Ascending aorta (tissue), 2 donors: Measurements from ENCODE around the gene LMBR1. TPM values are rescaled to one million over a fixed set of nuclear protein-coding genes. Genes with fewer than 3 reads are reported as not detected.

ENCODE experiments used
- DNase-seq, 2 donors: peaks; one replicate each; pipeline ENCODE4 v3.0.0-alpha.2; 2019; ENCODE audit warnings: low spot score in 2 of 2
- H3K27ac ChIP-seq, 2 donors: fragments of 200-600 bp; sonication (generic); one replicate each; pipeline ENCODE4 v1.5.1; 2016 to 2017; ENCODE audit warnings: mild to moderate bottlenecking in 1 of 2
- H3K27me3 ChIP-seq: fragments of 200-600 bp; sonication (generic); one replicate; pipeline ENCODE4 v1.5.1; 2017
- H3K36me3 ChIP-seq, 2 donors: fragments of 200-600 bp; sonication (generic); one replicate each; pipeline ENCODE4 v1.5.1; 2016
- H3K4me1 ChIP-seq, 2 donors: fragments of 200-600 bp; sonication (generic); one replicate each; pipeline ENCODE4 v1.5.1; 2016 to 2017; ENCODE audit warnings: mild to moderate bottlenecking in 1 of 2
- H3K4me3 ChIP-seq, 2 donors: fragments of 200-600 bp; sonication (generic); one replicate each; pipeline ENCODE4 v1.5.1; 2016 to 2017; ENCODE audit warnings: mild to moderate bottlenecking in 1 of 2
- H3K9me3 ChIP-seq, 2 donors: fragments of 200-600 bp; sonication (generic); one replicate each; pipeline ENCODE4 v1.5.1; 2016
- CTCF ChIP-seq, 3 experiments: fragments of 200-600 bp in 2 of 3; fragments of 450-650 bp in 1 of 3; sonication (generic) in 2 of 3; IDR thresholded peaks; one replicate each; pipeline ENCODE4 v1.5.1; 2016 to 2019; ENCODE audit warnings: antibody characterized with exemption in 3 of 3, mild to moderate bottlenecking in 1 of 3, moderate library complexity in 1 of 3
- intact Hi-C: fragments of 100-400 bp; cut with DNase I; formaldehyde crosslinking; loops from one replicate; pipeline ENCODE4 v1.15.1; 2023
- total RNA-seq: library from RNA; depleted of rRNA; stranded (reverse); fragments of >200 nt; gene quantifications from one replicate; pipeline ENCODE4 v1.1.0, GENCODE V29; 2016

The LMBR1 gene
- total RNA-seq, 1 donor from 2014 or later, result 14.8 TPM

GRCh38 chr7:156680281-156680680 is 212.7 kb downstream of the LMBR1 start:
- H3K27me3 ChIP-seq, result no peaks in the 10 kb centered on the region
- no peak overlapping the region for H3K27ac ChIP-seq
- no peaks in the 10 kb centered on the region for H3K9me3 ChIP-seq
- no peaks in the 10 kb centered on the region for H3K4me1 ChIP-seq
- no peak for DNase-seq
- intact Hi-C loops, result no loop called here
- no peak overlapping the region for H3K4me3 ChIP-seq
- H3K36me3 ChIP-seq, result peaks cover 42 to 57% of the 10 kb centered on the region in 2 donors
- TF ChIP-seq CTCF (IDR thresholded peaks at IDR 0.05), result no peak

DNA sequence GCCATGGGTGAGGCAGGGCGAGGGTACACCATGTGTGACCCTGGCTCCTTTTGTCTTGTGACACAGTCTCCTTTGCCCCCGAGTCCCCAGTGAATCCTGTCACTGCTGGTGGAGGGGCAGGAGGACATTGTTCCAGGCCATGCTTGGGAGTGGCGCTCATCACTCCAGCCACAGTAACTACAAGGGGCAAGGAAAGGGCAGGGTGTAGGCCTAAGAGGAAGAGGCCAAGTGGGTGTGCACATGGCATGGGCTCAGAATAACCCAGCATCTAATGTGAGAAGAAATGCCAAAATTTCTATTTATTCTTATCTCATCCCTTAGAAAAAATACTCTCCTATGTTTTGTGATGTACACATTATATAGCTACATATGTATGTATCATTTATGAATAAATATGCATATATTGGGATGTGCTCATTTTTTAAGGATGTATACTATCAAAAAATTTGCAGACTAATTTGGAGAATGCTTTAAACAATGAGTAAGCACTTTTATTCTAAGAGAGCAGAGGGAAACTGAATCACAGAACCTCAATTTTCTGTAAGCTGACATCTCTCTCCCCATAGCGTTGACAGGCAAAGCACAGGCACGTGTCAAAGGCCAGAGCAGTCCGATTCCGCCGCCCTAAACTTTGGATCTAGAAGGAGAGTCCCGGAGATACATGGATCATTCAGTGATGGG is 215.5 kb downstream of the LMBR1 start:
- Histone ChIP-seq H3K27ac (no peak overlapping the region), H3K4me3 (no peak overlapping the region), H3K4me1 (no peaks in the 10 kb centered on the region), H3K36me3 (peaks cover 36 to 54% of the 10 kb centered on the region in 2 donors), H3K27me3 (no peaks in the 10 kb centered on the region), H3K9me3 (no peaks in the 10 kb centered on the region)
- TF ChIP-seq CTCF (IDR thresholded peaks at IDR 0.05), result no peak
- intact Hi-C loops, result no loop called here
- no peak for DNase-seq

GRCh38 chr7:156676263-156676662 is 216.7 kb downstream of the LMBR1 start:
- H3K9me3 ChIP-seq, result no peaks in the 10 kb centered on the region
- H3K27ac ChIP-seq, result no peak overlapping the region
- peaks cover 32 to 53% of the 10 kb centered on the region in 2 donors for H3K36me3 ChIP-seq
- DNase-seq, result no peak
- no peak for TF ChIP-seq CTCF (IDR thresholded peaks at IDR 0.05)
- no peak overlapping the region for H3K4me3 ChIP-seq
- no peaks in the 10 kb centered on the region for H3K4me1 ChIP-seq
- H3K27me3 ChIP-seq, result no peaks in the 10 kb centered on the region
- intact Hi-C loops, result no loop called here

DNA sequence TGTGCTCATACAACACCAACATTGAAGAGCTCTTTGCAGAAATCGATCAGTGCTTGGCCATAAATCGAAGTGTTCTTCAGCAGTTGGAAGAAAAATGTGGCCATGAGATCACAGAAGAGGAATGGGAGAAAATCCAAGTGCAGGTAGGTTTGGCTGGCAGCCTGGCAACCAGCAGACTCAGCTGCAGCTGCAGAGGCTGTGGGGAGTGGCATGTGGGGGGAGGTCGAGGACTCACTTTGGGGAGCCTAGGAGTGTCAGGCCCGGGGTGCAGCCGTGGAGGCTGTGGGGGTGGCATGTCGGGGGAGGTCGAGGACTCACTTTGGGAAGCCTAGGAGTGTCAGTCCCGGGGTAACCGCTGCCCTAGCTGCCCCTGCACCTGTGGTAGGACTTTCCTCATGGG is 217.3 kb downstream of the LMBR1 start:
- no peak for TF ChIP-seq CTCF (IDR thresholded peaks at IDR 0.05)
- H3K27ac ChIP-seq, result no peak overlapping the region
- peaks cover 29 to 53% of the 10 kb centered on the region in 2 donors for H3K36me3 ChIP-seq
- H3K4me3 ChIP-seq, result no peak overlapping the region
- no peak for DNase-seq
- H3K4me1 ChIP-seq, result no peaks in the 10 kb centered on the region
- H3K27me3 ChIP-seq, result no peaks in the 10 kb centered on the region
- intact Hi-C loops, result no loop called here
- H3K9me3 ChIP-seq, result no peaks in the 10 kb centered on the region

- intact Hi-C loops, result no loop called here
- no peak for DNase-seq
- Histone ChIP-seq H3K27ac (no peak overlapping the region), H3K9me3 (no peaks in the 10 kb centered on the region), H3K27me3 (no peaks in the 10 kb centered on the region), H3K4me3 (no peak overlapping the region), H3K36me3 (peaks cover 18 to 47% of the 10 kb centered on the region in 2 donors), H3K4me1 (no peaks in the 10 kb centered on the region)
- TF ChIP-seq CTCF (IDR thresholded peaks at IDR 0.05), result no peak
Measured at GRCh38 chr7:156673902-156674301, 219.1 kb downstream of the LMBR1 start.

GRCh38 chr7:156673454-156673853 is 219.5 kb downstream of the LMBR1 start:
- peaks cover 16 to 43% of the 10 kb centered on the region in 2 donors for H3K36me3 ChIP-seq

More at GRCh38 chr7:156673454-156673853, 219.5 kb downstream of the LMBR1 start:
- intact Hi-C loops, result no loop called here
- H3K27me3 ChIP-seq, result no peaks in the 10 kb centered on the region
- TF ChIP-seq CTCF (IDR thresholded peaks at IDR 0.05), result no peak
- H3K27ac ChIP-seq, result no peak overlapping the region
- DNase-seq, result no peak
- H3K4me3 ChIP-seq, result no peak overlapping the region
- H3K9me3 ChIP-seq, result no peaks in the 10 kb centered on the region
- no peaks in the 10 kb centered on the region for H3K4me1 ChIP-seq
